HG03135 (cell line): ENCODE measurements around the gene FRAT1.
"Not testable (repeated sequence)": the region's sequence is repeated elsewhere in the genome, so short reads cannot be mapped to it uniquely, and the experiment has no call there.

Experiments
- ATAC-seq: cut with Tn5 transposase; IDR thresholded peaks from one replicate; pipeline ENCODE4 v1.9.1; 2021; ENCODE audit warnings: mild to moderate bottlenecking, moderate library complexity; ENCODE audit not compliant: unreplicated experiment

FRAT1 gene

DNA sequence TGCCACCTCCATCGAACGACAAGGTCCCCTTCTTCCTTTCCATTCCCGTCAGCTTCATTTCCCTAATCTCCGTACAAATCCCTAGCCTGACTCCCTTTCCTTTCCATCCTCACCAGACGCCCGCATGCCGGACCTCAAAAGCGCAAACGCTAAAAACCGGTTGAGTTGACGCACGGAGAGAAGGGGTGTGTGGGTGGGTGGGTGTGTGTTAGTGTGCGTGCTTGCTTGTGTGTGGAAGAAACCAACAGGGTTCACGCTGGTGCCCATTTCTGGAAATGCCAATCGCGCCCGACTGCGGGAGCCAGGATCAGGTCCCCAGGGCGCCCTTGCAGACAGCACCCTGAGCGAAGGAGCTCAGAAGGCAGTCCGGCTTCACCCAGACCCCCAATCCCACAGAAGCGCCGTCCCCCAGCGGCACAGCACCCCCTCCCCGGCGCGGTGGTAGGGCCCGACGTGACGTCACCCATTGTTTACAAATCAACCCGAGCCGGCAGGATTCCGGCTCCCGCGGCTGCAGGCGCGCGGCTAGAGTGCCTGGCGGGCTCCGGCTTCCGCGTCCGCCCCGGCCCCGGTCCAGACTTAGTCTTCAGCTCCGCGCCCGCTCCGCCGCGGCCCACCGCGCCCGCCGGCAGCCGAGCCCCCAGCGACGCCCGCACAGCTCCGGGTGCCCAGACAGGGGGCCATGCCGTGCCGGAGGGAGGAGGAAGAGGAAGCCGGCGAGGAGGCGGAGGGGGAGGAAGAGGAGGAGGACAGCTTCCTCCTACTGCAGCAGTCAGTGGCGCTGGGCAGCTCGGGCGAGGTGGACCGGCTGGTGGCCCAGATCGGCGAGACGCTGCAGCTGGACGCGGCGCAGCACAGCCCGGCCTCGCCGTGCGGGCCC lies at the start of gene FRAT1:
TSS of gene FRAT1 (plus strand) at position 500 of the 880 bp plus-strand sequence. CDS start at position 683, 183 bp downstream.
- peak; percentile 78 for ATAC-seq

- no peak for ATAC-seq
Observed at GRCh38 chr10:97270523-97271154, 48.4 kb upstream of the FRAT1 start.

GRCh38 chr10:97273700-97274099 lies 45.4 kb upstream of the FRAT1 start:
- ATAC-seq, result no peak

- no peak for ATAC-seq
Observed at GRCh38 chr10:97274828-97275227, 44.2 kb upstream of the FRAT1 start.

DNA sequence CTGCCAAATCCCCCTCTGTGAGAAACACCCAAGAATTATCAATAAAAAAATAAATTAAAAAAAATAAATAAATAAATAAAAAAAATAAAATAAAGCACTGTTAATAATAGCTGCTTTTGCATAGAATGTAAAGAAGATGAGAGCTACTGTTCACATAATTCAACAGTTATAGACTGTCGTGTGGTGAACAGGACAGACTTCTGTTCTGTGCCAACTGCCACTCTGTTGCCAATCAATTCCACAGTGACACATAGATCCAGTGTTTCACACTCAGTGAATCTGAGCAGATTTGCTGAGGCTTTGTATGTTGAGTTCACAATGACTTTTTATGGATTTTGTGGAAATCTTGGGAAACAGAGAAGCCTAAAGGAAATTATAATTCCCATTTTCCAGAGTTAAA lies 41.5 kb upstream of the FRAT1 start:
- ATAC-seq, result no peak

DNA sequence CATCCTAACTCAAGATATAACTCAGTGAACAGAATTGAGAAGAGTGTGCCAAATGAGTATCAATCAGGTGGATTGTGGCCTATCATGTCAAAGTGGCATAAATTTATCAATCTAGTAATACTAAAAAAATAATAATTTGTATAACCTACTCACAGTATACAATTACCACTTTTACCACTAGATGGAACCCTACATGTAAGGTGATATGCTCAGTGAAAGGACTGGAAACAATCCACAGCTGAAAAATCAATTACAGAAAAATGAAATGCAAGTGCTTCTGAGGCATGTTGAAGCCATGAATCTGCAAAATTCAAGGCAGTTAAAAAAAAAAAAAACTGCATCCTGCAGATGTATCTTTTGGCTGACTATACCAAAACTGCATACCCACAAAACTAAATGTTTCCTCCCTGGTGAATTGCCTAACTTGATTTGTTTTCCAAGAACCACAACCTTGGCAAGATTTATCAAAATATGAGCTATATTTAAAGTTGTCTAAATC lies 40.5 kb upstream of the FRAT1 start:
- ATAC-seq, result no peak

DNA sequence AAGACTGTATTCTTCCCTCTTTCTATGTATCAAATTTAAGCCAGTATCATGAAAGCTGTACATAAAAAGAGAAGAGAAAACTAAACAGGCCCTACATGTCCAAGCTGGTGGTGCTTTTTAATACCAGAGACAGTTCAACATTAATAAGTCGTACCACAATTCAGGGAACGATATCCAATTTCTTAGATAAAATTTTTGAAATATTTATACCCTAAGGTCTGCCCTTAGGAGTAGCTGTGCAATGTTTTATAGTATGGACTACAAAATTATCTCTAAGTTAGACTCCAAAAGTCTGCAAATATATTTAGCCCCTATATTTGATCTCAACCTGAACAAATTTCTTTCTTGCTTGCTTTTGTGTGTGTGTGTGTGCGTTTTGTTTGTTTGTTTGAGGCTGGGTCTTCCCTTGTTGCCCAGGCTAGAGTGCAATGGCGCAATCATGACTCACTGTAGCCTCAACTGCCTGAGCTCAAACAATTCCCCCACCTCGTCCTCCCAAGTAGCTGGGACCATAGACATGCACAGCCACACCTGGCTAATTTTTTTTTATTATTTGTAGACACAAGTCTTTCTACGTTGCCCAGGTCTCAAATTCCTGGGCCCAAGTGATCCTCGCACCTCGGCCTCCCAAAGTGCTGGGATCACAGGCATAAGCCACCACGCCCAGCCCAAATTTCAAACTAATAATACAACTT lies 39.8 kb upstream of the FRAT1 start:
- no peak for ATAC-seq

DNA sequence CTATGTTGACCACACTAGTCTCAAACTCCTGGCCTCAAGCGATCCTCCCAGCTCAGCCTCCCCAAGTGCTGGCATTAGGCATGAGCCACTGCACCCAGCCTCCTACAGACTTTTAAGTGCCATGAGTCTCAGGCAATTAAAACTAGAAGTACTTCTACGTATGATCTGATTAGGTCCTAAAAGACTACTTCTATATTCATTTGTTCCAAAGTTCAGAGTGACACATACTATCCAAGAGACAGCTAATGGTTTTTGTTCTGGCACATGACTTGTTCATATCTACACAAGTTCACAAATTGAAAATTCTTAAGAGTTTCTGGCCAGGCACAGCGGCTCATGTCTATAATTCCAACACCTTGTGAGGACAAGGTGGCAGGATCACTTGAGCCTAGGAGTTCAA lies 38.3 kb upstream of the FRAT1 start:
- no peak for ATAC-seq

GRCh38 chr10:97290076-97290475 lies 29.0 kb upstream of the FRAT1 start:
- ATAC-seq, result not testable (repeated sequence)

DNA sequence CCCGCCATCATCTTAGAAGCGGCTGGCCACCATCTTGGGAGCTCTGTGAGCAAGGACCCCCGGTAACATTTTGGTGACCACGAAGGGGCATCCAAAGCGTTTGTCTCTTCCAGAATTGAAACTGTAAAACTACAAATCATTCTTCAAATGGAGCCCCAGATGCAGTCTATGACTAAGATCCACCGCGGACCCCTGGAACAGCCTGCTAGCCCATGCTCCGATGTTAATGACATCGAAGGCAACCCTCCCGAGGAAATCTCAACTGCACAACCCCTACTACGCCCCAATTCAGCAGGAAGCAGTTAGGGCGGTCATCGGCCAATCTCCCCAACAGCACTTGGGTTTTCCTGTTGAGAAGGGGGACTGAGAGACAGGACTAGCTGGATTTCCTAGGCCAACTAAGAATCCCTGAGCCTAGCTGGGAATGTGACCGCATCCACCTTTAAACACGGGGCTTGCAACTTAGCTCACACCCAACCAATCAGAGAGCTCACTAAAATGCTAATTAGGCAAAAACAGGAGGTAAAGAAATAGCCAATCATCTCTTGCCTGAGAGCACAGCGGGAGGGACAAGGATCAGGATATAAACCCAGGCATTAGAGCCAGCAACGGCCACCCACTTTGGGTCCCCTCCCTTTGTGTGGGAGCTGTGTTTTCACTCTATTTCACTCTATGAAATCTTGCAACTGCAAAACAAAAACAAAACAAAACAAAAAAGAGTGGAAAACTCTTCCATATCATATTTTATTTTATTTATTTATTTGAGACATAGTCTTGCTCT lies 28.3 kb upstream of the FRAT1 start:
- ATAC-seq, result not testable (repeated sequence)

- no peak for ATAC-seq
Observed at GRCh38 chr10:97291357-97292096, 27.5 kb upstream of the FRAT1 start.

GRCh38 chr10:97292097-97292861 lies 26.8 kb upstream of the FRAT1 start, which contains the start of gene ARHGAP19:
ARHGAP19 (minus strand) TSS chr10:97292637; CDS start chr10:97292627, 10 bp downstream.
- peak; percentile 97 for ATAC-seq

DNA sequence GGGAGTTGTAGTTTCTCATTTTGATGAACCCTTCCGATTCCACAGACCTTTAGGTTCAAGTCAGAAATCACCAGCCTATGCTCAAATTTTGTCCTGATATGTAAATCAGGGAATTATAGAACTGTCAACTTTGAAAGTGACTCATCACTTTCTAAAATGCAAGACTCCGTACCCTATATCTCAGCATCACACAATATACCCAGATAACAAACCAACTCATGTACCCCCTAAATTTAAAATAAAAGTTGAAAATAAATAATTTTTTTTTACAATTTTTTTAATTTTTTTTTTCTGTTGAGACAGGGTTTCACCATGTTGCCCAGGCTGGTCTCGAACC lies 26.2 kb upstream of the FRAT1 start:
- no peak for ATAC-seq

DNA sequence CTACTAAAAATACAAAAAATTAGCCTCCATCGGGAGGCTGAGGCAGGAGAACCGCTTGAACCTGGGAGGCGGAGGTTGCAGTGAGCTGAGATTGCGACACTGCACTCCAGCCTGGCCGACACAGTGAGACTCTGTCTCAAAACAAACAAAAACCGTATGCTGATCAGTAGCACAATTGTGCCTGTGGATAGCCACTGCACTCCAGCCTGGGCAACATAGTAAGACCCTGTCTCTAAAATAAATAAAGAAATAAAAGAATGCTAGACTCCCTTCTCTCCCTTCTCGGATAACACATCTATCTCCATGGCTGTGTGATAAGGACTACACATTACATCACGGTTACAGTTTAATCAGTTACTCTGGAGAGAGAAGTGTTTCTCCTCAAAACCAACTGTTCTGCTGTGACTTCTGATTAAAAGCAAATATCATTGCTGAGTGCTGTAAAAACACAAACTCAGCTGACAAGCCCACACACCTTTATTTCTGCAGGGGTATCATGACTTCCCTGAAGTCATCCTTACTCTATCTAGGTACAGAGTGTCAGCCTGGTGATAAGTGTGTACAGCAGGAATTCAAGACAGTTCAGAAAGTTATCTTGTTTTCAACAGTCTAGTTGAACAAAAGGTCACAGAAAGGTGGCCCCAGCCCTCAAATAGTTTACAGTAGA lies 21.4 kb upstream of the FRAT1 start:
- no peak for ATAC-seq

DNA sequence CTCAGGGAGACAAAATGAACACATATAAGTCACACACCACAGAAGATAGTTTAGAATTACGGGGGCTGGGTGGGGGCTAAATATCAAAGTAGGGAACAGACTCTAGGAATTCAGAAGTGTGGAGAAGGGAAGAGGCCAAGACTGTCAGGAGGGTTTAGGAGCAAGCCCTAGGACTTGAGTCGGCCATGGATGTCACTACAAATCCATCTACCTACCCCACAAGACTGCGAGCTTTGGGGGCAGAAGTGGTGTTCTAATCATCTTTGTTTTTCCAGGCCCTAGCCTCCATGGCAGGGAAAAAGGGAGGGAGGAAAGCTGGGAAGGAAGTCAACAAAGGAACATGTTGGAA lies 20.9 kb upstream of the FRAT1 start:
- no peak for ATAC-seq

- no peak for ATAC-seq
Observed at GRCh38 chr10:97300980-97301379, 18.1 kb upstream of the FRAT1 start.

DNA sequence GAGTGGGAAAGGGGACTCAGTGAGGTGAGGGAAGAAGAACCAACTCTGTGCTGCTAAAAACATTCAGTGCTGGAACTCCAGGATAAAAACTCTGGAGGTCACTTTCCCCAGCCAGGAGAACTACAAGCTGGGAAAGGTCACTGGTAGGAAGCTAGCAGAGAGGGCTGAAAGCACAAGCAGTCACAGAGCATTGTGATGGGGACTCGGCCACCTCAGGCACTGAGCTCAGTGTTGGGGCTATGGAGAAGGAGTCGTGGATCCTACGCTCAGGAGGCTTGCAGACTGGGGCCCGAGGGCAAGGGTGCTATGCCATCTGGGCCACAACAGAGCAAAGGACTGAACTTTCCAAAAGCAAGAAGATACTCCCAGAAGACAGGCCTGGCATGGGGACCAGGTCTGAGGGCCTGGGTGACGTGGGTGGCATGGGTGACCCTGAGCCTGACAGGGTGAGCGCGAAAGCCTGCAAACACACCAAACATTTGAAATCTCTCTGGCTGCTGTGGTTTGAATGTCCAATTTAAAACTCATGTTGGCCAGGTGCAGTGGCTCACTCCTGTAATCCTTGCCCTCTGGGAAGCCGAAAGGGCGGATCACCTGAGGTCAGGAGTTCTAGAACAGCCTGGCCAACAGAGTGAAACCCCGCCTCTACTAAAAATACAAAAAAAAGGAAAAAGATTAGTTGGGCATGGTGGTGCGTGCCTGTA lies 16.8 kb upstream of the FRAT1 start:
- no peak for ATAC-seq

DNA sequence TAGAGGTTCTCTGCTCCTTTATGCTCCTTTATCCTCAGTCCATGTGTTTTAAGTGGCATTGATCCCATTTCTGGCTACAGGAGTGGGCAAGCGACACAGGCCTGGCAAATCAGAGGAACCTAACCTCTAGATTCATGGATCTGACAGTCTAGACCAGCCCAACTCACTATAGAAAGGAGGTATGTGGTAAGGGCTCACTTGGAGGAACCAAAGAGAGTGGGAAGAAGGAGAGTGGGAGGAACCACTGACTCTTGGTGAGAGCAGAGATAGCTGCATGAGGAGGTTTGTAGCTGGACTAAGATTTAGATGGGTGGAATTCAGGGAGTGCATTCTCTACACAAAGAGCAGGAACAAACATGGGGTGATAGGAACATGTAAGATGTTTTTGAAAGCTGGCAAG lies 11.6 kb upstream of the FRAT1 start:
- no peak for ATAC-seq
